Upper lobe of left lung (tissue), 6 donors: ENCODE results near the gene TP53I11. TPM values are rescaled to one million over a fixed set of nuclear protein-coding genes. Genes with fewer than 3 reads are reported as not detected.

Source experiments
- ATAC-seq, 2 donors: fragments of 200-7000 bp; cut with Tn5 transposase; one replicate each; pipeline ENCODE4 v1.9.1; 2022; ENCODE audit warnings: mild to moderate bottlenecking in 2 of 2, moderate library complexity in 2 of 2; ENCODE audit not compliant: low FRiP score in 2 of 2
- DNase-seq, 2 donors: peaks; one replicate each; pipeline ENCODE4 v3.0.0-alpha.2; 2019 to 2020
- H3K27ac ChIP-seq, 4 donors: fragments of 200-600 bp; sonication (generic); one replicate each; pipeline ENCODE4 v1.5.1; 2016 to 2019
- H3K27me3 ChIP-seq, 4 donors: fragments of 200-600 bp; sonication (generic); one replicate each; pipeline ENCODE4 v1.5.1; 2017 to 2019
- H3K36me3 ChIP-seq, 4 donors: fragments of 200-600 bp; sonication (generic); one replicate each; pipeline ENCODE4 v1.5.1; 2016 to 2019
- H3K4me1 ChIP-seq, 4 donors: fragments of 200-600 bp; sonication (generic); one replicate each; pipeline ENCODE4 v1.5.1; 2018 to 2019
- H3K4me3 ChIP-seq, 4 donors: fragments of 200-600 bp; sonication (generic); one replicate each; pipeline ENCODE4 v1.5.1; 2017 to 2019; ENCODE audit warnings: mild to moderate bottlenecking in 2 of 4, moderate library complexity in 1 of 4
- H3K9me3 ChIP-seq, 4 donors: fragments of 200-600 bp; sonication (generic); one replicate each; pipeline ENCODE4 v1.5.1; 2018 to 2019
- CTCF ChIP-seq, 6 experiments: fragments of 450-650 bp in 4 of 6; fragments of 200-600 bp in 2 of 6; sonication (generic) in 2 of 6; IDR thresholded peaks; one replicate each; pipeline ENCODE4 v1.5.1; 2016 to 2019; ENCODE audit warnings: antibody characterized with exemption in 6 of 6
- EP300 ChIP-seq, 4 donors: sonication (generic); formaldehyde crosslinking; IDR thresholded peaks; one replicate each; pipeline ENCODE4 v1.5.1; 2017; ENCODE audit warnings: antibody characterized with exemption in 4 of 4, control low read depth in 2 of 4
- POLR2A ChIP-seq, 4 donors: fragments of 450-650 bp; IDR thresholded peaks; one replicate each; pipeline ENCODE4 v1.5.1; 2016 to 2017; ENCODE audit warnings: antibody characterized with exemption in 4 of 4, mild to moderate bottlenecking in 2 of 4
- POLR2AphosphoS5 ChIP-seq, 2 donors: sonication (generic); formaldehyde crosslinking; IDR thresholded peaks; one replicate each; pipeline ENCODE4 v1.5.1; 2017; ENCODE audit warnings: antibody characterized with exemption in 2 of 2
- WGBS, 2 donors: methylation state at CpG; one replicate each; pipeline ENCODE4 v1.1.5; 2017 to 2018; 5-methylcytosine and 5-hydroxymethylcytosine counted together
- total RNA-seq, 6 donors: library from RNA; depleted of rRNA in 4 of 6; stranded (reverse); fragments of >200 nt in 4 of 6; gene quantifications; one replicate each; pipeline versions ENCODE4 v1.1.0 to v1.2.1, GENCODE V29; 2016 to 2021
- donor health status: DM: no; HTN: no; CAD: no; lungs with moderate emphysema.
- donor health status: DM: no; HTN: yes; CAD: no; lungs with severe emphysema.

The TP53I11 gene
- total RNA-seq, 6 donors from 2014 or later = 55.3 to 127 (median 101) TPM

- Histone ChIP-seq H3K27me3 (no peaks in the 10 kb centered on the region), H3K9me3 (no peaks in the 10 kb centered on the region), H3K4me3 (no peak overlapping the region), H3K4me1 (peaks cover 3 to 19% (median 9%) of the 10 kb centered on the region in 4 donors), H3K27ac (no peak overlapping the region), H3K36me3 (peaks cover 0 to 5% (median 0%) of the 10 kb centered on the region in 4 donors)
- TF ChIP-seq POLR2AphosphoS5 (IDR thresholded peaks at IDR 0.05) (no peak), POLR2A (IDR thresholded peaks at IDR 0.05) (no peak), EP300 (IDR thresholded peaks at IDR 0.05) (no peak)
- no peak for DNase-seq
- ATAC-seq = no peak
- whole genome bisulfite sequencing, 2 donors = 75% methylated on average over 10 of the region's 10 CpGs; no CpG with 5 or more reads in 1 of the 2 donors
Observed at GRCh38 chr11:44915004-44915403, 35.7 kb downstream of the TP53I11 start.

DNA sequence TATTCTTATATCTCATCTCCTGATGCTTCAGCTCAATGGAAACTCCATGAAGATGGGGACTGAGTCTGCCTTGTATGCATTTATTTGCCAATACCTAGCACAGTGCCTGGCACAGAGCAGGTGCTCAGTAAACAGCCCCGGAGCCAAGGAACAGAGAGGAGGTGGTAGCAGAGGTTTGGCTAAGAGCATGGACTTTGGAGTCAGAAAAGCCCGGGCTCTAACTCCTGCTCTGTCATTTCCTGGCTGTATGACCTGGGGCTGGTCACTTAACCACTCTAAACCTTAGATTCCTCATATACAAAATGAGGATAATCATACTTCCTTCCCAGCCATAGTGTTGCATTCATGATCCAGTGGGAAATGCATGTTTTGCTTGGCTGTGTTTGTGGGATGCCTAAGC lies 36.6 kb downstream of the TP53I11 start:
- ATAC-seq (no peak), DNase-seq (no peak)
- TF ChIP-seq EP300 (IDR thresholded peaks at IDR 0.05) (no peak), POLR2A (IDR thresholded peaks at IDR 0.05) (no peak), CTCF (IDR thresholded peaks at IDR 0.05) (no peak), POLR2AphosphoS5 (IDR thresholded peaks at IDR 0.05) (no peak)
- no peaks in the 10 kb centered on the region for H3K27me3 ChIP-seq
- H3K9me3 ChIP-seq = no peaks in the 10 kb centered on the region
- WGBS, 2 donors = 77 to 89% methylated on average over 1 to 2 of the region's 2 CpGs
- no peak overlapping the region for H3K27ac ChIP-seq
- H3K4me3 ChIP-seq = no peak overlapping the region
- H3K36me3 ChIP-seq = no peaks in the 10 kb centered on the region
- peaks cover 3 to 19% (median 9%) of the 10 kb centered on the region in 4 donors for H3K4me1 ChIP-seq

- no peaks in the 10 kb centered on the region for H3K36me3 ChIP-seq
- H3K27me3 ChIP-seq = no peaks in the 10 kb centered on the region
- DNase-seq = no peak
- no peak overlapping the region for H3K4me3 ChIP-seq
- TF ChIP-seq POLR2AphosphoS5 (IDR thresholded peaks at IDR 0.05) (no peak), EP300 (IDR thresholded peaks at IDR 0.05) (no peak), CTCF (IDR thresholded peaks at IDR 0.05) (no peak)
- peaks cover 3 to 19% (median 9%) of the 10 kb centered on the region in 4 donors for H3K4me1 ChIP-seq
- no peak for ATAC-seq
- no peak overlapping the region for H3K27ac ChIP-seq
- H3K9me3 ChIP-seq = no peaks in the 10 kb centered on the region
Observed at GRCh38 chr11:44913502-44913901, 37.2 kb downstream of the TP53I11 start.

DNA sequence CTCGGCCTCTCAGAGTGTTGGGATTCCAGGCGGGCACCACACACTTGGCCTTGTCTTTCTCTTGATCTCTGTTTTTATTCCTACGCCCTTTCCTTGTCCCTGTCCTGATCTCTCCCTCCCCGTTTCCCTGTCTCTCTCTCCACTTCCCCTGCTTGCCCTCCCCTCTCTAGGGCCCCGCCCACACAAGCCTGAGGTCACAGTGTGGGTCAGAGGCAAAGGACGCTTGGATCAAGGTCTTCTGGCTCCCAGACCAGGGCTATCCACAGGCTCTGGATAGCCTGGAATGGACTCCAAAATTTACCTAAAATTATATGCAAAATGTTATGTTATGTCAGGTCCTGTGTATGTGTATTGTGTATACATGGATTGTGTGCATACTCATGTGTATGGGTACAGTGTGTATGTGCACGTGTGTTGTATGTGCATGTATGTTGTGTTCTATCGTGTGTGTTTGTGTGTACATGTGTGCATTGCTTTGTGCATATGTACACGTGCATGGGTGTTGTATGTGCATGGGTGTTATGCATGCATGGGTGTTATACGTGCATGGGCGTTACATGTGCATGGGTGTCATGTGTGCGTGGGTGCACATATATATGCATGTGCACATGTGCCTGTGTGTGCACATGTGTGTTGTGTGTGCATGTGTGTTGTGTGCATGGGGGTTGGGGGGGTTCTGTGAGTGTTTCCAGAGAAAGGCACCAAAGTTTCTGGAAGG lies 38.3 kb downstream of the TP53I11 start:
- H3K27ac ChIP-seq = peak overlapping the region in 2 of 4 donors; percentile 7 to 55

More for the DNA sequence above, 38.3 kb downstream of the TP53I11 start:
- peaks cover 3 to 19% (median 9%) of the 10 kb centered on the region in 4 donors for H3K4me1 ChIP-seq
- no peaks in the 10 kb centered on the region for H3K36me3 ChIP-seq
- H3K4me3 ChIP-seq = no peak overlapping the region
- no peaks in the 10 kb centered on the region for H3K9me3 ChIP-seq
- H3K27me3 ChIP-seq = no peaks in the 10 kb centered on the region
- 57 to 75% methylated on average over 12 of the region's 12 CpGs for WGBS, 2 donors
- DNase-seq = no peak
- no peak for ATAC-seq
- TF ChIP-seq EP300 (IDR thresholded peaks at IDR 0.05) = no peak
- TF ChIP-seq POLR2AphosphoS5 (IDR thresholded peaks at IDR 0.05) = no peak
- TF ChIP-seq CTCF (IDR thresholded peaks at IDR 0.05) = no peak
- TF ChIP-seq POLR2A (IDR thresholded peaks at IDR 0.05) = no peak
